HEK293 (cell line): ENCODE data around the gene SHISAL2A.

Experiments used
- CTCF ChIA-PET: fragments of 350-600 bp; formaldehyde crosslinking; extraction: SDS; loops from one replicate; lab custom pipeline; 2021; ENCODE audit warnings: antibody characterized with exemption; lab: Yijun Ruan, JAX
- POLR2A ChIA-PET: fragments of 300-600 bp; formaldehyde crosslinking; extraction: SDS; loops from one replicate; lab custom pipeline; 2020; ENCODE audit warnings: antibody characterized with exemption, inconsistent platforms; lab: Yijun Ruan, JAX
- H3K27ac ChIP-seq: fragments of 200-500 bp; sonication (Bioruptor generic); 2 replicates; pipeline ENCODE4 v1.5.1; 2014; ENCODE audit warnings: low read depth, low read length, control low read depth, inconsistent platforms; ENCODE audit errors: extremely low read depth
- H3K36me3 ChIP-seq, 2 experiments: fragments of 200-500 bp in 1 of 2; sonication (Bioruptor generic) in 1 of 2; 1 replicate in 1 of 2; 2 replicates in 1 of 2; pipeline ENCODE4 v1.5.1; 2014 to 2017; ENCODE audit warnings: inconsistent platforms in 2 of 2, low read length in 2 of 2; ENCODE audit not compliant: control insufficient read depth in 2 of 2, insufficient read depth in 1 of 2
- H3K4me1 ChIP-seq: fragments of 200-500 bp; sonication (Bioruptor generic); 2 replicates; pipeline ENCODE4 v1.5.1; 2014; ENCODE audit warnings: mild to moderate bottlenecking, low read length, inconsistent platforms; ENCODE audit not compliant: control insufficient read depth, insufficient read depth
- H3K4me3 ChIP-seq: 2 replicates; pipeline ENCODE4 v1.5.1; 2011; ENCODE audit warnings: low read depth, mild to moderate bottlenecking, control low read depth, low read length, moderate library complexity
- H3K9me3 ChIP-seq: fragments of 200-500 bp; sonication (Bioruptor generic); 2 replicates; pipeline ENCODE4 v1.5.1; 2014; ENCODE audit warnings: low read depth, low read length, inconsistent platforms; ENCODE audit not compliant: control insufficient read depth, insufficient read depth
- SCRT1 ChIP-seq: fragments of 450-650 bp; formaldehyde crosslinking; IDR thresholded peaks from 2 replicates; pipeline ENCODE4 v1.5.1; 2016; ENCODE audit warnings: missing biosample characterization, missing genetic modification characterization, borderline replicate concordance
- ZBTB17 ChIP-seq: fragments of 450-650 bp; formaldehyde crosslinking; IDR thresholded peaks from 2 replicates; pipeline ENCODE4 v1.5.1; 2016; ENCODE audit warnings: missing biosample characterization, missing genetic modification characterization
- ZNF138 ChIP-seq: fragments of 450-650 bp; formaldehyde crosslinking; IDR thresholded peaks from 2 replicates; pipeline ENCODE4 v1.5.1; 2016; ENCODE audit warnings: missing biosample characterization, missing genetic modification characterization, borderline replicate concordance
- ZNF16 ChIP-seq: fragments of 450-650 bp; formaldehyde crosslinking; IDR thresholded peaks from 2 replicates; pipeline ENCODE4 v1.5.1; 2016; ENCODE audit warnings: low read depth, missing biosample characterization, missing genetic modification characterization
- ZNF214 ChIP-seq: fragments of 450-650 bp; formaldehyde crosslinking; IDR thresholded peaks from 2 replicates; pipeline ENCODE4 v1.5.1; 2017; ENCODE audit warnings: missing biosample characterization, mild to moderate bottlenecking, missing genetic modification characterization, borderline replicate concordance
- ZNF23 ChIP-seq: fragments of 450-650 bp; formaldehyde crosslinking; IDR thresholded peaks from 2 replicates; pipeline ENCODE4 v1.5.1; 2016; ENCODE audit warnings: missing biosample characterization, missing genetic modification characterization, borderline replicate concordance
- ZNF391 ChIP-seq: fragments of 450-650 bp; formaldehyde crosslinking; IDR thresholded peaks from 2 replicates; pipeline ENCODE4 v1.5.1; 2016; ENCODE audit warnings: low read depth, missing biosample characterization, missing genetic modification characterization, borderline replicate concordance
- ZNF416 ChIP-seq: fragments of 450-650 bp; formaldehyde crosslinking; IDR thresholded peaks from 2 replicates; pipeline ENCODE4 v1.5.1; 2016; ENCODE audit warnings: missing biosample characterization, missing genetic modification characterization
- ZNF510 ChIP-seq: fragments of 450-650 bp; formaldehyde crosslinking; IDR thresholded peaks from 2 replicates; pipeline ENCODE4 v1.5.1; 2018; ENCODE audit warnings: mild to moderate bottlenecking, missing genetic modification characterization, missing biosample characterization; ENCODE audit not compliant: insufficient replicate concordance
- ZNF600 ChIP-seq: fragments of 450-650 bp; formaldehyde crosslinking; IDR thresholded peaks from 2 replicates; pipeline ENCODE4 v1.5.1; 2016; ENCODE audit warnings: missing biosample characterization, missing genetic modification characterization
- ZNF654 ChIP-seq: fragments of 450-650 bp; formaldehyde crosslinking; IDR thresholded peaks from 2 replicates; pipeline ENCODE4 v1.5.1; 2016; ENCODE audit warnings: low read depth, missing biosample characterization, missing genetic modification characterization
- ZNF658 ChIP-seq: fragments of 450-650 bp; formaldehyde crosslinking; IDR thresholded peaks from 2 replicates; pipeline ENCODE4; 2016; ENCODE audit warnings: missing biosample characterization, missing genetic modification characterization
- TF ChIP-seq, protein P1 (sequence below): fragments of 450-650 bp; IDR thresholded peaks from 2 replicates; pipeline ENCODE4 v1.5.1; 2018; ENCODE audit warnings: missing biosample characterization, mild to moderate bottlenecking, missing genetic modification characterization
- TF ChIP-seq, protein P2 (sequence below): fragments of 450-650 bp; formaldehyde crosslinking; IDR thresholded peaks from 2 replicates; pipeline ENCODE4 v1.5.1; 2016; ENCODE audit warnings: missing biosample characterization, missing genetic modification characterization
- TF ChIP-seq, protein P3 (sequence below): fragments of 450-650 bp; formaldehyde crosslinking; IDR thresholded peaks from 2 replicates; pipeline ENCODE4 v1.5.1; 2017; ENCODE audit warnings: missing biosample characterization, missing genetic modification characterization
- TF ChIP-seq, protein P4 (sequence below): fragments of 450-650 bp; formaldehyde crosslinking; IDR thresholded peaks from 2 replicates; pipeline ENCODE4 v1.5.1; 2016; ENCODE audit warnings: missing biosample characterization, missing genetic modification characterization
- TF ChIP-seq, protein P5 (sequence below): fragments of 450-650 bp; formaldehyde crosslinking; IDR thresholded peaks from 2 replicates; pipeline ENCODE4 v1.5.1; 2016; ENCODE audit warnings: missing biosample characterization, missing genetic modification characterization, borderline replicate concordance

The SHISAL2A gene

DNA sequence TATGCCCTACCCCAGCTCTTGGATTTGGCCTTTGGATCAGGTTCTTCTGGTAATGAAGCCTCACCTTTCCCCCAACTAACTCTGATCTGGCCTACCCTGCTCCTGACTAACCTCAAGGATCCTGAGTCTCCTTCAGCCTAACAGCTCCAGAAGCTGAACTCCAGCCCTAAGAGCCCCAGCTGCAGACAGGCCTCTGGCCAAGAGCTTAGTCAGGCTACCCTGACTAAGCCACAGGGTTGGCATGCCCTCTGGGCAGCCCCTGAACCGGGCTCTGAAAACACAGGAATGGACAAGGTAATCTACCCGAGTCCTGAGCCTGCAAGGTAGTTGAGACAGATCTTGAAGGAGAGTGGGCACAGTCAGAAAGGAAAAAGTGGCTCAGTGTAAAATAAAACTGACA is 35.7 kb downstream of the SHISAL2A start:
- H3K4me1 ChIP-seq, result peaks cover 2% of the 10 kb centered on the region; the same call in 1 of the 2 replicates
- ChIA-PET CTCF (no interaction called here), POLR2A (interaction anchor here (1.1 kb wide), 1 partner anchor 27 kb away, joined by 3 read pairs; no protein-coding TSS in a partner anchor)
- H3K27ac ChIP-seq, result no peak overlapping the region
- no peaks in the 10 kb centered on the region for H3K9me3 ChIP-seq
- no peaks in the 10 kb centered on the region for H3K36me3 ChIP-seq
- no peak for TF ChIP-seq ZNF214
- TF ChIP-seq SCRT1 (tag by site-specific recombination), result no peak
- no peak for TF ChIP-seq ZBTB17
- TF ChIP-seq ZNF654, result no peak
- TF ChIP-seq, protein P1, sequence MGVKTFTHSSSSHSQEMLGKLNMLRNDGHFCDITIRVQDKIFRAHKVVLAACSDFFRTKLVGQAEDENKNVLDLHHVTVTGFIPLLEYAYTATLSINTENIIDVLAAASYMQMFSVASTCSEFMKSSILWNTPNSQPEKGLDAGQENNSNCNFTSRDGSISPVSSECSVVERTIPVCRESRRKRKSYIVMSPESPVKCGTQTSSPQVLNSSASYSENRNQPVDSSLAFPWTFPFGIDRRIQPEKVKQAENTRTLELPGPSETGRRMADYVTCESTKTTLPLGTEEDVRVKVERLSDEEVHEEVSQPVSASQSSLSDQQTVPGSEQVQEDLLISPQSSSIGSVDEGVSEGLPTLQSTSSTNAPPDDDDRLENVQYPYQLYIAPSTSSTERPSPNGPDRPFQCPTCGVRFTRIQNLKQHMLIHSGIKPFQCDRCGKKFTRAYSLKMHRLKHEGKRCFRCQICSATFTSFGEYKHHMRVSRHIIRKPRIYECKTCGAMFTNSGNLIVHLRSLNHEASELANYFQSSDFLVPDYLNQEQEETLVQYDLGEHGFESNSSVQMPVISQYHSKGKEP, result no peak
- no peak for TF ChIP-seq ZNF510 (tag by site-specific recombination)
- TF ChIP-seq, protein P2, sequence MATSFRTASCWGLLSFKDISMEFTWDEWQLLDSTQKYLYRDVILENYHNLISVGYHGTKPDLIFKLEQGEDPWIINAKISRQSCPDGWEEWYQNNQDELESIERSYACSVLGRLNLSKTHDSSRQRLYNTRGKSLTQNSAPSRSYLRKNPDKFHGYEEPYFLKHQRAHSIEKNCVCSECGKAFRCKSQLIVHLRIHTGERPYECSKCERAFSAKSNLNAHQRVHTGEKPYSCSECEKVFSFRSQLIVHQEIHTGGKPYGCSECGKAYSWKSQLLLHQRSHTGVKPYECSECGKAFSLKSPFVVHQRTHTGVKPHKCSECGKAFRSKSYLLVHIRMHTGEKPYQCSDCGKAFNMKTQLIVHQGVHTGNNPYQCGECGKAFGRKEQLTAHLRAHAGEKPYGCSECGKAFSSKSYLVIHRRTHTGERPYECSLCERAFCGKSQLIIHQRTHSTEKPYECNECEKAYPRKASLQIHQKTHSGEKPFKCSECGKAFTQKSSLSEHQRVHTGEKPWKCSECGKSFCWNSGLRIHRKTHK (tag by site-specific recombination), result no peak
- TF ChIP-seq ZNF23 (tag by site-specific recombination), result no peak
- no peak for TF ChIP-seq ZNF16
- TF ChIP-seq, protein P3, sequence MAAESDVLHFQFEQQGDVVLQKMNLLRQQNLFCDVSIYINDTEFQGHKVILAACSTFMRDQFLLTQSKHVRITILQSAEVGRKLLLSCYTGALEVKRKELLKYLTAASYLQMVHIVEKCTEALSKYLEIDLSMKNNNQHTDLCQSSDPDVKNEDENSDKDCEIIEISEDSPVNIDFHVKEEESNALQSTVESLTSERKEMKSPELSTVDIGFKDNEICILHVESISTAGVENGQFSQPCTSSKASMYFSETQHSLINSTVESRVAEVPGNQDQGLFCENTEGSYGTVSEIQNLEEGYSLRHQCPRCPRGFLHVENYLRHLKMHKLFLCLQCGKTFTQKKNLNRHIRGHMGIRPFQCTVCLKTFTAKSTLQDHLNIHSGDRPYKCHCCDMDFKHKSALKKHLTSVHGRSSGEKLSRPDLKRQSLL, result no peak
- TF ChIP-seq, protein P4, sequence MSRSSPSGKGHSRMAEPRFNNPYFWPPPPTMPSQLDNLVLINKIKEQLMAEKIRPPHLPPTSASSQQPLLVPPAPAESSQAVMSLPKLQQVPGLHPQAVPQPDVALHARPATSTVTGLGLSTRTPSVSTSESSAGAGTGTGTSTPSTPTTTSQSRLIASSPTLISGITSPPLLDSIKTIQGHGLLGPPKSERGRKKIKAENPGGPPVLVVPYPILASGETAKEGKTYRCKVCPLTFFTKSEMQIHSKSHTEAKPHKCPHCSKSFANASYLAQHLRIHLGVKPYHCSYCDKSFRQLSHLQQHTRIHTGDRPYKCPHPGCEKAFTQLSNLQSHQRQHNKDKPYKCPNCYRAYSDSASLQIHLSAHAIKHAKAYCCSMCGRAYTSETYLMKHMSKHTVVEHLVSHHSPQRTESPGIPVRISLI (tag by site-specific recombination), result no peak
- no peak for TF ChIP-seq ZNF658
- no peak for TF ChIP-seq ZNF391 (tag by site-specific recombination)
- TF ChIP-seq ZNF138 (tag by site-specific recombination), result no peak
- TF ChIP-seq ZNF416 (tag by site-specific recombination), result no peak
- H3K4me3 ChIP-seq, result no peak overlapping the region

DNA sequence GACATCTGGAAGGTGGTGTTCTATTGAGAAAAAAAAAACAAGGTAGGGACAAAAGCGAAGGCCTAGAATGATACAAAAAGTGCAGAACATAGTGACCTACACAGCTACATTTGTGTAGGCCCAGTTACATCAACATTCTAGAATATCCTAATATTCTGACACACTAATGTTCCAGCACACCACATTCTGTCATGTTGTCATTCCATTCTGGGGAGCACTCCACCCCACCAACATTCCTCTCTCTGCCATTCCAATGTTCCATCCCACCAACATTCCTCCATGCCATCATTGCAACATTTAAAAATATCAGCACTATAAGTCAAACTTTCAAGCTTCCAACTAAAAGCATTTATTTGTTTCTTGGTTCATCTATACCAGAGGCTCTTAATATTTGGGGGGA is 36.7 kb downstream of the SHISAL2A start:
- TF ChIP-seq ZNF600 (tag by site-specific recombination), result peak; percentile 73
- TF ChIP-seq, protein P5, sequence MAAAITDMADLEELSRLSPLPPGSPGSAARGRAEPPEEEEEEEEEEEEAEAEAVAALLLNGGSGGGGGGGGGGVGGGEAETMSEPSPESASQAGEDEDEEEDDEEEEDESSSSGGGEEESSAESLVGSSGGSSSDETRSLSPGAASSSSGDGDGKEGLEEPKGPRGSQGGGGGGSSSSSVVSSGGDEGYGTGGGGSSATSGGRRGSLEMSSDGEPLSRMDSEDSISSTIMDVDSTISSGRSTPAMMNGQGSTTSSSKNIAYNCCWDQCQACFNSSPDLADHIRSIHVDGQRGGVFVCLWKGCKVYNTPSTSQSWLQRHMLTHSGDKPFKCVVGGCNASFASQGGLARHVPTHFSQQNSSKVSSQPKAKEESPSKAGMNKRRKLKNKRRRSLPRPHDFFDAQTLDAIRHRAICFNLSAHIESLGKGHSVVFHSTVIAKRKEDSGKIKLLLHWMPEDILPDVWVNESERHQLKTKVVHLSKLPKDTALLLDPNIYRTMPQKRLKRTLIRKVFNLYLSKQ (tag by site-specific recombination), result no peak
- no peak overlapping the region for H3K4me3 ChIP-seq
- no peak overlapping the region for H3K27ac ChIP-seq
- peaks cover 2% of the 10 kb centered on the region; the same call in 1 of the 2 replicates for H3K4me1 ChIP-seq
- POLR2A ChIA-PET, result interaction anchor here (0.7 kb wide), 1 partner anchor 305 kb away, joined by 9 read pairs; no protein-coding TSS in a partner anchor
- H3K36me3 ChIP-seq, result no peaks in the 10 kb centered on the region
- H3K9me3 ChIP-seq, result no peaks in the 10 kb centered on the region
- CTCF ChIA-PET, result interaction anchor here (0.5 kb wide), 1 partner anchor 110 kb away, joined by 4 read pairs; no protein-coding TSS in a partner anchor
